Measurements from ENCODE around the gene PITPNC1. TPM values are rescaled to one million over a fixed set of nuclear protein-coding genes. Genes with fewer than 3 reads are reported as not detected.
A peak's percentile ranks its signal among the peaks of the same experiment; 100 is the strongest.
"Not testable (repeated sequence)": the region's sequence is repeated elsewhere in the genome, so short reads cannot be mapped to it uniquely, and the experiment has no call there.

The PITPNC1 gene
- total RNA-seq, 4 donors from 2014 or later = 14.1 to 35.5 (median 31.8) TPM

DNA sequence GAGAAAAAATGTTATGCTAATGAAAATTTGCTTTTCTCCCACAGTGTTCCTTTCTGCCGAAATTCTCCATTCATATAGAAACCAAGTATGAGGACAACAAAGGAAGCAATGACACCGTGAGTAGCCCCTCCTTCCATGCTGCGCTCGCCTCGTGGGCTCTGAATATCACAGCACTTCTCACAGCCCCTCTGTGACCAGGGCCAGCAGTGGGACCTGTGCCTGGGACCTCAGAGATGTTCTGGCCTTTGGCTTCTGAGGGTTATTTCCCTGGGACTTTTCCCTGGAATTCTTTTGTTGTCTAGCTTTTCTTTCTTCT lies 201.0 kb downstream of the PITPNC1 start:
- H3K36me3 ChIP-seq = peaks cover 0 to 21% (median 8%) of the 10 kb centered on the region in 4 donors
- TF ChIP-seq EP300 (IDR thresholded peaks at IDR 0.05) = no peak
- TF ChIP-seq, protein P1, sequence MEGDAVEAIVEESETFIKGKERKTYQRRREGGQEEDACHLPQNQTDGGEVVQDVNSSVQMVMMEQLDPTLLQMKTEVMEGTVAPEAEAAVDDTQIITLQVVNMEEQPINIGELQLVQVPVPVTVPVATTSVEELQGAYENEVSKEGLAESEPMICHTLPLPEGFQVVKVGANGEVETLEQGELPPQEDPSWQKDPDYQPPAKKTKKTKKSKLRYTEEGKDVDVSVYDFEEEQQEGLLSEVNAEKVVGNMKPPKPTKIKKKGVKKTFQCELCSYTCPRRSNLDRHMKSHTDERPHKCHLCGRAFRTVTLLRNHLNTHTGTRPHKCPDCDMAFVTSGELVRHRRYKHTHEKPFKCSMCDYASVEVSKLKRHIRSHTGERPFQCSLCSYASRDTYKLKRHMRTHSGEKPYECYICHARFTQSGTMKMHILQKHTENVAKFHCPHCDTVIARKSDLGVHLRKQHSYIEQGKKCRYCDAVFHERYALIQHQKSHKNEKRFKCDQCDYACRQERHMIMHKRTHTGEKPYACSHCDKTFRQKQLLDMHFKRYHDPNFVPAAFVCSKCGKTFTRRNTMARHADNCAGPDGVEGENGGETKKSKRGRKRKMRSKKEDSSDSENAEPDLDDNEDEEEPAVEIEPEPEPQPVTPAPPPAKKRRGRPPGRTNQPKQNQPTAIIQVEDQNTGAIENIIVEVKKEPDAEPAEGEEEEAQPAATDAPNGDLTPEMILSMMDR (IDR thresholded peaks at IDR 0.05) = no peak
- TF ChIP-seq POLR2AphosphoS5 (IDR thresholded peaks at IDR 0.05) = no peak
- TF ChIP-seq POLR2A (IDR thresholded peaks at IDR 0.05; ENCODE audit: low read depth) = no peak
- H3K27me3 ChIP-seq = no peaks in the 10 kb centered on the region
- peak; percentile 14 for DNase-seq (ENCODE audit: extremely low spot score)
- no peak overlapping the region for H3K4me3 ChIP-seq
- WGBS = 60% methylated on average over 5 of the region's 5 CpGs
- H3K4me1 ChIP-seq = peaks cover 0 to 12% (median 11%) of the 10 kb centered on the region in 4 donors
- no peak overlapping the region for H3K27ac ChIP-seq (replicated peaks in 1 of 4)
- intact Hi-C loops (cut with DNase I) = no loop called here
- H3K9me3 ChIP-seq = no peaks in the 10 kb centered on the region

DNA sequence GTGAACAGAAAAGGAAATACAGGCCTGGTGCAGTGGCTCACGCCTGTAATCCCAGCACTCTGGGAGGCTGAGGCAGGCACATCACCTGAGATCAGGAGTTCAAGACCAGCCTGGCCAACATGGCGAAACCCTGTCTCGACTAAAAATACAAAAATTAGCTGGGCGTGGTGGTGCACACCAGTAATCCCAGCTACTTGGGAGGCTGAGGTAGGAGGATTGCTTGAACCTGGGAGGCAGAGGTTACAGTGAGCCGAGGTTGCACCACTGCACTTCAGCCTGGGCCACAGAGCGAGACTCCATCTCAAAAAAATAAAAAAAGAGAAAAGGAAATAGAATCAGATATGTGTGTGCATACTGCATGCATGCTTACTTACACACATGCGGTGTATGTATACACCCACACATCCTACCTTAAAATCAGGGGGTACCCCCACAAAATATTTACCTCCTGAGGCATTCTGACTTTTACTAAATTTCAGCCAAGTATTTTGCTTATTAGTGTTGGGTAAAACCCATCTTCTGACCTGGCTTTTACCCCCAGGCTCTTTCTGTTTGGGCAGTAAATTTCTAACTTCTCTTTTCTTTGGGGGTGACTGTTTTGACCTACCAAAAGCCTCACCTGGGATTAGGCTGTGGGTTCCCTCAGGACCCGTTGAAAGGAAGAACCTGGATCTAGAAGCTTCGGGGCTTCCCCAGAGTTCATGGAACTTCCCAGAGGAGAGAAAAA lies 201.8 kb downstream of the PITPNC1 start:
- H3K27me3 ChIP-seq; H3K27ac ChIP-seq (replicated peaks in 1 of 4); intact Hi-C loops (cut with DNase I); H3K9me3 ChIP-seq; H3K4me3 ChIP-seq: not testable (repeated sequence)
- 94% methylated on average over 9 of the region's 9 CpGs for WGBS
- peak; percentile 47 for DNase-seq (ENCODE audit: extremely low spot score)
- Histone ChIP-seq H3K4me1 (peaks cover 0 to 15% (median 14%) of the 10 kb centered on the region in 4 donors), H3K36me3 (peaks cover 0 to 21% (median 8%) of the 10 kb centered on the region in 4 donors)

DNA sequence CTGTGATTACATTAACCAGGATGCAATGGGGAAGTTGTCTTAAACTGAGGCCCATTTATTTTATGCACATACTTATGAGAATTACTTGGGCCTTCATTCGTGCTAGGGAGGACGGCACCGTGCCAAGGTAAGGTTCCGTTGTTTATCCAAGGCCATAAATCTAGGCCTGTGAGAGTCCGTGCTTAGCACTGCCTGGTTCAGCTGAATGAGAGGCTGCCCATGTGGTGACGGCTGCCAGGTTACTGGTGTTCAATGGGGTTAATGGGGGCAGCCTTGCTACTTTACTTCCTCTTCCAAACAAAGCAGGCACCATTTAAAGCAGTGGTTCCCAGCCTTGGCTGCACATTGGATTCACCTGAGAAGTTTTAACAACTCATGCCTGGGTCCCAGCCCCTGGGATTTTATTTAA lies 205.6 kb downstream of the PITPNC1 start:
- Histone ChIP-seq H3K4me1 (peaks cover 0 to 15% (median 14%) of the 10 kb centered on the region in 4 donors), H3K36me3 (peaks cover 0 to 21% (median 8%) of the 10 kb centered on the region in 4 donors), H3K27me3 (no peaks in the 10 kb centered on the region), H3K9me3 (no peaks in the 10 kb centered on the region), H3K27ac (replicated peaks in 1 of 4) (peak overlapping the region; percentile 32 to 64 (median 42)), H3K4me3 (no peak overlapping the region)
- intact Hi-C loops (cut with DNase I) = no loop called here
- no peak for DNase-seq (ENCODE audit: extremely low spot score)
- no peak for TF ChIP-seq POLR2AphosphoS5 (IDR thresholded peaks at IDR 0.05)
- TF ChIP-seq, protein P1 (IDR thresholded peaks at IDR 0.05) = no peak
- WGBS = 61% methylated on average over 6 of the region's 6 CpGs

DNA sequence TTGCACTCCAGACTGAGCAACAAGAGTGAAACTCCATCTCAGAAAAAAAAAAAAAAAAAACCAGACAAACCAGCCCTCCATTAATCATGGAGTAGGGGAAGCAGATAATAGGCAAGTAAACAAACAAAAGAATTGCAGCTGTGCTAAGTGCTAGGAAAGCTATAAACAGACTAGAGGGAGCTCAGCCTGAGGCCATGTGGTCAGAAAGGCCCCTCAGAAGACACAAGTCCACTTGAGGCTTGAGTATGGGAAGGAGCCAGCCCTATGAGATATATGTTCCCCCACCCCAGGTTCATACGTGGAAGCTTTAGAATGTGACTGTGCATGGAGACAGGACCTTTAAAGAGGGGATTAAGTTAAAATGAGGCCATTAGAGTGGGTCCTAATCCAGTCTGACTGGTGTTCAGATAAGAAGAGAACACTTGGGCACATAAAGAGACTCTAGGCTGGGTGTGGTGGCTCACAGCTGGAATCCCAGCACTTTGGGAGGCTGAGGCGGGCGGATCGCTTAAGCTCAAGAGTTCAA lies 208.1 kb downstream of the PITPNC1 start:
- DNase-seq (ENCODE audit: extremely low spot score) = no peak
- intact Hi-C loops (cut with DNase I) = no loop called here
- peaks cover 0 to 15% (median 14%) of the 10 kb centered on the region in 4 donors for H3K4me1 ChIP-seq
- H3K4me3 ChIP-seq = no peak overlapping the region
- no peaks in the 10 kb centered on the region for H3K27me3 ChIP-seq
- H3K27ac ChIP-seq (replicated peaks in 1 of 4) = no peak overlapping the region
- H3K9me3 ChIP-seq = no peaks in the 10 kb centered on the region
- no peak for TF ChIP-seq POLR2A (IDR thresholded peaks at IDR 0.05; ENCODE audit: low read depth)
- TF ChIP-seq EP300 (IDR thresholded peaks at IDR 0.05) = no peak
- TF ChIP-seq POLR2AphosphoS5 (IDR thresholded peaks at IDR 0.05) = no peak
- TF ChIP-seq, protein P1 (IDR thresholded peaks at IDR 0.05) = no peak
- peaks cover 0 to 11% (median 4%) of the 10 kb centered on the region in 4 donors for H3K36me3 ChIP-seq
- WGBS = 98% methylated on average over 4 of the region's 4 CpGs

DNA sequence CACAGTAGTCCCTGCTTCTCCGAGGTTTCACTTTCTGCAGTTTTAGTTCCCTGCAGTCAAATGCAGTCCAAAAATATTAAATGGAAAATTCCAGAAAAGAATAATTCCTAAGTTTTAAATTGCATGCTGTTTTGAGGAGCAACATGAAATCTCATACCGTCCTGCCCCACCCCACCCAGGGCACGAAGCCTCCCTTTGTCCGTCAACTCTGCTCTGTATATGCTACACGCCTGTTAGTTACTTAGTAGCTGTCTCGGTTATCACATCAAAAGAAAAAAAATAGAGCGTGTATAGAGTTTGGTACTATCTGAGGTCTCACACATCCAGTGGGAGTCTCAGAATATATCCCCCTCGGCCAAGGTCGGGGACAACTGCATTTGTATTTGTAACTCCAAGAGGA lies 211.2 kb downstream of the PITPNC1 start:
- TF ChIP-seq EP300 (IDR thresholded peaks at IDR 0.05) (no peak), POLR2A (IDR thresholded peaks at IDR 0.05; ENCODE audit: low read depth) (no peak), POLR2AphosphoS5 (IDR thresholded peaks at IDR 0.05) (no peak)
- TF ChIP-seq, protein P1 (IDR thresholded peaks at IDR 0.05) = no peak
- no peak overlapping the region for H3K27ac ChIP-seq (replicated peaks in 1 of 4)
- no peak overlapping the region for H3K4me3 ChIP-seq
- peak; percentile 31 for DNase-seq (ENCODE audit: extremely low spot score)
- intact Hi-C loops (cut with DNase I) = no loop called here
- WGBS = 93% methylated on average over 9 of the region's 9 CpGs
- no peaks in the 10 kb centered on the region for H3K9me3 ChIP-seq
- H3K27me3 ChIP-seq = no peaks in the 10 kb centered on the region
- H3K4me1 ChIP-seq = peaks cover 0 to under 1% (median under 1%) of the 10 kb centered on the region in 4 donors
- H3K36me3 ChIP-seq = no peaks in the 10 kb centered on the region

Measured in esophagus muscularis mucosa (tissue), 4 donors.